ENCODE data around the gene CIDEA. TPM values are rescaled to one million over a fixed set of nuclear protein-coding genes. Genes with fewer than 3 reads are reported as not detected.

The CIDEA gene
- total RNA-seq, 1 donor from 2014 or later: 1.5 TPM

DNA sequence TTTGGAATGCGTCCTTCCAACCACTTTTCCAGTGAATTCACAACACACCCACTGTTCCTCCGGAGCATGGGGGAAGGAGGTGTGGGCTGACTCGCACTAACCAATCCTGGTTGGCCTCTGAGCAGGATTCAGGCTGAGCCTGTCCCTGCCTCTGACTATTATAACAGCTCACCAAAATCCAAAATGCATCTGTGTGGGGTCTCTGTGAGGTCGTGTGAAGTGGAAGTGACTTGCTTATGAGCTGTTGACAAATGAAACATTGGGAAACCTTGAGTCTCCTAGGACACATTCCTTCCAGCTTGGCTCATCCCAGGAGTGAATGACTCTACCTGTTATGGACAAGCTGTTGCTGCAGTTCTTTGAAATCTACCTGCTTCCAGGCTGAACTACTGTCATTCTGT lies 1.5 kb downstream of the CIDEA start:
- TF ChIP-seq, protein P1, sequence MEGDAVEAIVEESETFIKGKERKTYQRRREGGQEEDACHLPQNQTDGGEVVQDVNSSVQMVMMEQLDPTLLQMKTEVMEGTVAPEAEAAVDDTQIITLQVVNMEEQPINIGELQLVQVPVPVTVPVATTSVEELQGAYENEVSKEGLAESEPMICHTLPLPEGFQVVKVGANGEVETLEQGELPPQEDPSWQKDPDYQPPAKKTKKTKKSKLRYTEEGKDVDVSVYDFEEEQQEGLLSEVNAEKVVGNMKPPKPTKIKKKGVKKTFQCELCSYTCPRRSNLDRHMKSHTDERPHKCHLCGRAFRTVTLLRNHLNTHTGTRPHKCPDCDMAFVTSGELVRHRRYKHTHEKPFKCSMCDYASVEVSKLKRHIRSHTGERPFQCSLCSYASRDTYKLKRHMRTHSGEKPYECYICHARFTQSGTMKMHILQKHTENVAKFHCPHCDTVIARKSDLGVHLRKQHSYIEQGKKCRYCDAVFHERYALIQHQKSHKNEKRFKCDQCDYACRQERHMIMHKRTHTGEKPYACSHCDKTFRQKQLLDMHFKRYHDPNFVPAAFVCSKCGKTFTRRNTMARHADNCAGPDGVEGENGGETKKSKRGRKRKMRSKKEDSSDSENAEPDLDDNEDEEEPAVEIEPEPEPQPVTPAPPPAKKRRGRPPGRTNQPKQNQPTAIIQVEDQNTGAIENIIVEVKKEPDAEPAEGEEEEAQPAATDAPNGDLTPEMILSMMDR (conservative IDR thresholded peaks at IDR 0.05; ENCODE audit: low read depth, low read length): no peak
- no peak overlapping the region for H3K4me3 ChIP-seq (ENCODE audit: low read depth, low read length)
- DNase-seq (ENCODE audit: low read depth): no peak

DNA sequence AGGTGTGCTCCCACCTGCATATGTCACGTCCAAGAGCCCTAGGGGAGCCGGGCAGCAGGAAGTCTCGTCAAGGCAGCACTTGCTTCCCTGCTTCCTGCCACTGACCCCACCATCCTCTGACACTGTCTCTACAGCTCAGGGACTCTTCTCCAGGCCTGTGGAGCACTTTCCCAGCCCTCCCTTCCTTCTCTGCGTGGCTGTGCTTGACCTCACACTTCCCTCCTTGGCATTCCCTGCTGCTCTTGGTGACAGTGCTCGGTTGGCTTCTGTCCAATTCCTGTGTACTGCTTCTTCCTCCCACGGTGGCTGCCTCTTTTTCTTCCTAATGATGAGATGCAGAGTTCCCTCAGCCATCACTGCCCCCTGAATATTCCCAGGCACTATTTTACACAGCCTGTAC lies 2.8 kb downstream of the CIDEA start:
- no peak overlapping the region for H3K4me3 ChIP-seq (ENCODE audit: low read depth, low read length)
- DNase-seq (ENCODE audit: low read depth): no peak
- TF ChIP-seq, protein P1 (conservative IDR thresholded peaks at IDR 0.05; ENCODE audit: low read depth, low read length): no peak

DNA sequence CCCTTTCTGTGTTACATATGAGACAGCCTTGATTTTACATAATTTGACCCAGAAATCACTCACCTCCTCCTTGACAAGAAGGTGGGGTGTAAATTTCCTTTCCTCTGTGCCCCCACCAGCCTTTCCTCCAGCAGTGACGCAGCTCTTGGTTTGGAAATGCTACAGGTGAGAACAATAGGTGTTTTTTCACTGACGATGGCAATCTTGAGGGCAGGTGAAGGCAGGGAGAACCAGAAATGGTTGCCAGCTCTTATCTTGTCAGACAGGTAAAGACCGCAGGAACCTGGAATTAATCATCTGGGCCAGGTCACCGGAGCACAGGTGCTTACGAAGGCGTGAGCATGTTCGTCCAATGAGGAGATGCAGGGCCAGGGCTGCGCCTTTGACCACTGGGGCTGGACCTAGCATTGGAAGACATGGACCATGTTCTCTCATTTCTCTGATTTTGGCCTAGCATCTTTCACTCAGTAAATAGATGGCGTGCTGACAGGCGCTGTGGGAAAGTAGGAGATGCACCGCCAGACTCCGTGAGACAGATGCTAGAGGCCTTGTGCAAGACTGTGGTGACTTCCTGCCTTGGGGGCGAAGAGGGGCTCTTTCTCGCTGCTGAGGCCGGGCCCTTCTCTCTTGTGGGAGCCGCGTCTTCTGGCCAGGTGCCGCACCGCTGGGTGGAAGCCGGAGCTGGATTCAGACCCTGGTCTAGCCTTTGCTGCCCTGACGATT lies 4.0 kb downstream of the CIDEA start:
- TF ChIP-seq, protein P1 (conservative IDR thresholded peaks at IDR 0.05; ENCODE audit: low read depth, low read length): no peak
- DNase-seq (ENCODE audit: low read depth): no peak

DNA sequence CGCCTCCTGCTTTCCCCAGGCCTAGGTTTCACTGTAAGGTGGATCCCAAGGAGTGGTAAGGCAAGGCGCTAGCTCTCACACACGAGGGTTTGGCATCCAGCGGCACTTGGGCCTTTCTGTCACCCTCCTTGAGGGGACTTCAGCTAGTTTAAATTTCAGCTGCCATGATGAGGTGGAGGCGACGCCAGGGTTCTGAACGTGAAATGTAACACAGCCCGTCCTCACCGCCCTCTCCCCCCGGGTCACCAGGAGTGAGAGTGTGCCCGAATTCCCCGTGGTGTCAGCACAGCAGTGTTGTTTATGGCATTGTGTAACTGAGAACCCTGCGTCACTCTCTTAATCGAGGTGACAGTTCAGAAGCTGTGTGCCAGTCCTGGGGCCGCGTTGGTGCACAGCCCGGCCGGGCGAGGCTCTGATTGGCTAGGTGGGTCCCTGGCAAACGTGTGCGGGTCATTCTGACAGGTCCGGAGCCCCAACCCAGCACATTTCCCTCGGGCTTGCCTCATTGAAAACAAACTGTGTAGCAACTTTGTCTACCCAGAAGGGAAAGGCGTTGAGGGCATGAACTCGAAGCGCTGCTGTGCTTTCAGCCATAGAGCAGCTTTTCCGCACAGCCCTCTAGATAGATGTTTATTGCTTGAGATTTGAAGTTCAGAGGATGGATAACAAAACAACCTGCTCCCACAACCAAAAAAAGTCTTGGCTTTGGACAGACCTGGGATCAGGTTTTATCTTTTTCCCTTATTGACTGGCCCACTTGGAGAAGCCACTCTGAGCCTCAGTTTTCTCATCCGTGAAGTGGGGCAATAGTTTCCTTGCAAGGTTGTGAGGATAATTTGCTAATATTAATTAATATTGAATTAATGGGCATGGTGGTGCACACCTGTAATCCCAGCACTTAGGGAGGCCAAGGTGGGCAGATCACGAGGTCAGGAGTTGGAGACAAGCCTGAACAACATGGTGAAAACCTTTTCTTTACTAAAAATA lies 4.9 kb downstream of the CIDEA start:
- DNase-seq (ENCODE audit: low read depth): no peak
- TF ChIP-seq, protein P1 (conservative IDR thresholded peaks at IDR 0.05; ENCODE audit: low read depth, low read length): no peak
- H3K4me3 ChIP-seq (ENCODE audit: low read depth, low read length): no peak overlapping the region

More for the DNA sequence above, 4.0 kb downstream of the CIDEA start:
- H3K4me3 ChIP-seq (ENCODE audit: low read depth, low read length): no peak overlapping the region

DNA sequence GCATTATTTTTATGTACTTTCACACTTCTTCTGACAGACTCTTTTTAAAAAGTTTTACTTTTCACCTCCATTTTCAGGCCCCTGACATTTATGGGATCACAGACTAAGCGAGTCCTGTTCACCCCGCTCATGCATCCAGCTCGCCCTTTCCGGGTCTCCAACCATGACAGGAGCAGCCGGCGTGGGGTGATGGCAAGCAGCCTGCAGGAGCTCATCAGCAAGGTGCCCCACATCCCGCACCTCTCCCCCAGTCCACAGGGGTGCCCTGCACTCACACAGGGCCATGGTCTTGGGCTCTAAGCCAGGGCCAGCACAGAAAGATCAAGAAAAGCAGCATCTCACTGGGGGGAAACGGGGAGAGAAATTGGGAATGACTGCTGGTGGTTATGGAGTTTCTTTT lies 8.6 kb downstream of the CIDEA start:
- TF ChIP-seq, protein P1 (conservative IDR thresholded peaks at IDR 0.05; ENCODE audit: low read depth, low read length): no peak
- no peak overlapping the region for H3K4me3 ChIP-seq (ENCODE audit: low read depth, low read length)
- no peak for DNase-seq (ENCODE audit: low read depth)

DNA sequence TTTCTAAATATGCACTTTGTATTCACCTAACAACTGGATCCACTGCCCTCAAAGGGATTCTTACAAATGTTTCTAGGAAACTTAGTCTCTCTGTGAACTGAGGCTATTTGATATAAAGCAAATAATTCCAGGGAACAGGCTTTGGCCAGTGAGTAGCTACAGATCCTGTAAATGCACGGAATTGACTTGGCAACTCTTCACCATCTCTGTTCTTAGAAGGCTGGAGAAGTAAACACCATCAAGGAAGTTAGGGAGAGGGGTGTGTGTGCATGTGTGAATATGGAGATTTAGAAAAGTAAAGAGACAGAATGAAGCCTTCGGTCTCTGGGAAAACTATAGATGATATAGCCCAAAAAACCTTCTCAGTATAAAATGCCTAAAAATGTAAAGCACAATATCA lies 10.7 kb downstream of the CIDEA start:
- DNase-seq (ENCODE audit: low read depth): no peak
- TF ChIP-seq, protein P1 (conservative IDR thresholded peaks at IDR 0.05; ENCODE audit: low read depth, low read length): no peak
- no peak overlapping the region for H3K4me3 ChIP-seq (ENCODE audit: low read depth, low read length)

Measured in epithelial cell of proximal tubule (primary cell).